Measurements from ENCODE around the gene KIF12.

KIF12 gene

DNA sequence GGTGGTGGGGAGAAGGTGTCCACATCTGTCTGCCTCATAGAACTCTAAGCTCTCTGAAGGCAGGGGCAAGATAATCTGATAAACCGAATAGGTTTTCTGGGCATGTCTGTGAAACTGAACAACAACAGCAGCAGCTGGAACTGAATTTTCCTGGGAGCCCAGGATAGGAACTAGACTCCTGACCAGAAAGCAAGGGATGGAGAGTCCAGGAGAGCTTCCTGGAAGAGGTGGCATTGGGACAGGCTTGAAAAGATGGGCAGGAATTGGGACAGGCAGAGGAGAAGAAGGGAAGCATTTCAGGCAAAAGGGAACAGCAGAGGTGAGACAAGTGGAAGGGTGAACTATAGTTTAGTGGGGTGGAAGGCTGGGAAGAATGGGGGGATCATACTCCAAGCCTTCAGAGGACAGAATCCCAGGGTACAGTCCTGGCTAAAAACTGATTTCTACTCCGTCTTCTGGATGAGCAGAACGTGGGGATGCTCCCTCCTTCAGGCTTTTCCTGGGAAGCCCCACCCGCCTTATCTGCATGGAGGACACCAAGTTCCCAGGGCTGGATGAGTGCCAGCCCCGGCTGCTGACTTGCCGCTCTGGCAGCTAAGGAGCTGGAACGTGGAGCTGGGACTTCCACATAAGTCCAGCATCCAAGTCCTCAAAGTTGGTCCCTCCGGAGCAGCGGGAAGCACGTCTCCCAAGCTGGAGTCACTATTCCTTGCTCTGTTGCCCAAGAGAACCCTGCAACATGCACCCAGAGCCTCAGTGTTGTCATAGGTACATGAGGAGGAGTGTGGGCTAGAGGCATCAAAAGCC lies 13.9 kb upstream of the KIF12 start:
- Histone ChIP-seq H3K27me3 (ENCODE audit: low read depth, low read length) (no peaks in the 10 kb centered on the region), H3K4me1 (ENCODE audit: control insufficient read depth in 1 of 2, insufficient read depth in 2 of 2, low read length in 2 of 2) (peaks cover 0 to 6% of the 10 kb centered on the region in 2 donors), H3K27ac (ENCODE audit: low read length) (no peak overlapping the region), H3K4me3 (ENCODE audit: low read depth in 1 of 2, low read length in 2 of 2) (no peak overlapping the region), H3K36me3 (ENCODE audit: control insufficient read depth in 1 of 2, insufficient read depth in 2 of 2, low read length in 2 of 2) (no peaks in the 10 kb centered on the region), H3K9me3 (ENCODE audit: control insufficient read depth in 1 of 2, low read length in 2 of 2) (no peaks in the 10 kb centered on the region)

DNA sequence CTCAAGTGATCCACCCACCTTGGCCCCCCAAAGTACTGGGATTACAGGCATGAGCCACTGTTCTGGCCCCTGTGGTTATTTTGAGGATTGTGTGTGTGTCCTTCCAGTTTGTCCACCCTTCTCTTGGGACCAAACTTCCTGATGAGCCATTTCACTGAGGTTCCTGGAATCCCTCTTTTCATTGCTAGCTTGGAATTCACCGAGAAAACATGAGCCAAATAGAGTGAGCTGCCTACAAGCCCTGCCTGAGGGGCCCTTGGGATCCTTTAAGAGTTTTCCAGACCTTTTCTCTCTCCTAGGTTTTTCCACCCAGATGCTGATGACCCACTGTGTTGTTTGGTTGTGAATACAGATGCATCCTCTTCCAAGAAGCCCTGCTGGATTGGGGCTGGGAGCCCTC lies 13.2 kb upstream of the KIF12 start:
- H3K27me3 ChIP-seq (ENCODE audit: low read depth, low read length): no peaks in the 10 kb centered on the region
- no peak overlapping the region for H3K27ac ChIP-seq (ENCODE audit: low read length)
- no peaks in the 10 kb centered on the region for H3K9me3 ChIP-seq (ENCODE audit: control insufficient read depth in 1 of 2, low read length in 2 of 2)
- H3K36me3 ChIP-seq (ENCODE audit: control insufficient read depth in 1 of 2, insufficient read depth in 2 of 2, low read length in 2 of 2): no peaks in the 10 kb centered on the region
- no peak overlapping the region for H3K4me3 ChIP-seq (ENCODE audit: low read depth in 1 of 2, low read length in 2 of 2)
- peaks cover 0 to 6% of the 10 kb centered on the region in 2 donors for H3K4me1 ChIP-seq (ENCODE audit: control insufficient read depth in 1 of 2, insufficient read depth in 2 of 2, low read length in 2 of 2)

DNA sequence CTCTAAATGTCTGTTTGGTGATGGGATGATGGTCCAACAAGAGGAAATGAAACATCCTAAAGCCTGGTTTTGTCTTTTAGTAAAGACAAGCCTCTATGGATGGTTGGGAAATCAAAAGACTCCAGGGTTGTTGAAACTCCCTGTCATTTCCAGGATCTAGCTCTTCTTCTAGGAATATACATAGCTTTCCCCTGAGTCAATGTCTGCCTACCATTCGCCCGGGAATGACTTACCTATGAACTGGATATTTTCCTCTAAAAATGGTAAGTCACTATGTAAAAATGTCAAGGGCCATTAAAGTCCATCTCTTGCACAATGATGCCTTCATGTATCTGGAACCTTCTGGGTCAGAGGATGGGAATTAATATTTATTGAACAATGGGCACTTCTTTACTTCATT lies 11.1 kb upstream of the KIF12 start:
- H3K36me3 ChIP-seq (ENCODE audit: control insufficient read depth in 1 of 2, insufficient read depth in 2 of 2, low read length in 2 of 2): no peaks in the 10 kb centered on the region
- H3K4me1 ChIP-seq (ENCODE audit: control insufficient read depth in 1 of 2, insufficient read depth in 2 of 2, low read length in 2 of 2): peaks cover 0 to 6% of the 10 kb centered on the region in 2 donors
- no peaks in the 10 kb centered on the region for H3K27me3 ChIP-seq (ENCODE audit: low read depth, low read length)
- H3K9me3 ChIP-seq (ENCODE audit: control insufficient read depth in 1 of 2, low read length in 2 of 2): no peaks in the 10 kb centered on the region
- H3K4me3 ChIP-seq (ENCODE audit: low read depth in 1 of 2, low read length in 2 of 2): no peak overlapping the region
- H3K27ac ChIP-seq (ENCODE audit: low read length): no peak overlapping the region

DNA sequence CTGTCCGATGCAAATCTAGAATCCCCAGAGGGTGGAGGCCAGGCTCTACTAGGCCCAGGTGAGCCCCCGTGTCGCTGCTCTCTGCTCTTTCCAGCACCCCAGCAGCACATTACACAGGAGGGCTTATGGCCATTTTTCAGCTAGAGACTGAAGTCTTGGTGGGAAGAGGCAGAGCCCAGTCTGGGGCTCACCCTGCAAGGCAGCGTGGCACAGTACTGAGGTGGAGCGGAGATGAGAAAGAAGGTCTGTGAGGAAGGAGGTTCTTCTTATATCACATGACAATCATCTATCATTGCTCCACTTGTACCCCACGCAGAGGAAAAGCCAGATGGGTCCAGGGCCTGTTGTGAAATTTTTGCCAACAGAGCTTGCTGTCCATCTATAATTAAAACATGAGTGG lies 10.0 kb upstream of the KIF12 start:
- H3K4me3 ChIP-seq (ENCODE audit: low read depth in 1 of 2, low read length in 2 of 2): no peak overlapping the region
- H3K4me1 ChIP-seq (ENCODE audit: control insufficient read depth in 1 of 2, insufficient read depth in 2 of 2, low read length in 2 of 2): peaks cover 0 to 6% of the 10 kb centered on the region in 2 donors
- no peak overlapping the region for H3K27ac ChIP-seq (ENCODE audit: low read length)
- no peaks in the 10 kb centered on the region for H3K27me3 ChIP-seq (ENCODE audit: low read depth, low read length)
- no peaks in the 10 kb centered on the region for H3K36me3 ChIP-seq (ENCODE audit: control insufficient read depth in 1 of 2, insufficient read depth in 2 of 2, low read length in 2 of 2)
- H3K9me3 ChIP-seq (ENCODE audit: control insufficient read depth in 1 of 2, low read length in 2 of 2): no peaks in the 10 kb centered on the region

DNA sequence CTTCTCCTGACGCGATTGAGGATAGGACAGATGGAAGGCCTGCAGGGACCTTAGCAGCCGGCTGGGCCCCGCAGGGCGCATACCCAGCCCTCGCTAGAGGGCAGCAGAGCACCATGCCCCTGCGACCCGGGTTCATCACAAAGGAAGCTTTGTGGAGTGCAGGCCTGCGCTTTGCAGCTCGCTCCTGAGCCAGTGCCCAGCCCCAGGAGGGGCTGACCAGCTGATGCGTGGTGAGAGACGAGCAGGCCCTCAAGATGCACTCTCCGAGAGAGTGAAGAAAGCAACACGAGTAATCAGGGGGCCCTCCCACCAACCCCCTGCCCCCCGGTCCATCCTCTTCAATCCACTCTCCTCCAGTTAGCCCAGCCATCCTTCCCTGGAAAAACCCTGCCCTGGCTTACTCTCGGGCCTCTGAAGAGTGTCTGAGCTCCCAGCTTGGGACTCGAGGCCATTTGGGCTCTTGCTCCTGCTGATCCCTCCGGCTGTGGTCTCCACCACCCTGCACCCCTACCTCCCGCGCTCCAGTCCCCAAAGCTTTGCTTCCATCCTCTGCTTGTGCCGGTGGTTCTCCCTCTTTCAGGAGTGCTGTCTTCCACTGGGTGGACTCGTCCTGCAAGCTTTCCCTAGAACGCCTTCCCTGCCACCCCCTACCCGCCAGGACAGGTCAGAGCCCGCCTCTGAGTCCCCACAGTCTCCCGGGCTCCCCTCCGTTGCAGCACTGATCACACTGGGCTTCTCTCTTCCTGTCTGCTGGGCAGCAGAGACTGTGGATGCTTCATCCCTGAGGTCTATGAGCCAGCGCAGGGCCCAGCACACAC lies 9.1 kb upstream of the KIF12 start:
- Histone ChIP-seq H3K4me3 (ENCODE audit: low read depth in 1 of 2, low read length in 2 of 2) (no peak overlapping the region), H3K27ac (ENCODE audit: low read length) (no peak overlapping the region), H3K27me3 (ENCODE audit: low read depth, low read length) (no peaks in the 10 kb centered on the region), H3K36me3 (ENCODE audit: control insufficient read depth in 1 of 2, insufficient read depth in 2 of 2, low read length in 2 of 2) (no peaks in the 10 kb centered on the region), H3K4me1 (ENCODE audit: control insufficient read depth in 1 of 2, insufficient read depth in 2 of 2, low read length in 2 of 2) (peaks cover 0 to 1% of the 10 kb centered on the region in 2 donors), H3K9me3 (ENCODE audit: control insufficient read depth in 1 of 2, low read length in 2 of 2) (no peaks in the 10 kb centered on the region)

DNA sequence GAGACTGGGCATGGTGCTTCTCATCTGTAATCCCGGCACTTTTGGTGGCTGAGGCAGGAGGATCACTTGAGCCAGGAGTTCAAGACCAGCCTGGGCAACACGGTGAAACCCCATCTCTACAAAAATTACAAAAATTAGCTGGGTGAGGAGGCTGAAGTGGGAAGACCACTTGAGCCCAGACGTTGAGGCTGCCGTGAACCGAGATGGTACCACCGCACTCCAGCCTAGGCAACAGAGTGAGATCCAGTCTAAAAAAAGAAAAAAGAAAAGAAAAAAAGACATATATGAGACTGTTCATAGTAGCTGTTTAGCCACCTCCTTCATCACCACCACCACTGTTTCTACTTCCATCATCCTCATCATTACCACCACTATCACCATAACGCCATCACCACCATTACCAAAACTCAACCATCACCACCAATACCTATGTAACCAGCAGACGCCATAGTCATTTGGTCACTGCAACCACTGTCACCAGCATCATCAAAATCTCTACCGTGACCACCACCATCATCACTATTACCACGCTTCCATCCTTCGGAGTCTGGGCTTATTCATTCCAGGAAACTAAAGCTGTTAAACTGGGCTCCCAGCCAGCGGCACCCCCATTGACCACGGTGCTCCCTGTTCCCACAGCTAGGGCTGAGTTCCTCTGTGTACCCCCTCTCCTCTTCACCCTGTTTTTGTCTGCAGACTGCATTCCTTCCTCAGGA lies 8.4 kb upstream of the KIF12 start:
- H3K4me3 ChIP-seq (ENCODE audit: low read depth in 1 of 2, low read length in 2 of 2): no peak overlapping the region
- H3K9me3 ChIP-seq (ENCODE audit: control insufficient read depth in 1 of 2, low read length in 2 of 2): no peaks in the 10 kb centered on the region
- H3K27me3 ChIP-seq (ENCODE audit: low read depth, low read length): no peaks in the 10 kb centered on the region
- H3K27ac ChIP-seq (ENCODE audit: low read length): no peak overlapping the region
- H3K4me1 ChIP-seq (ENCODE audit: control insufficient read depth in 1 of 2, insufficient read depth in 2 of 2, low read length in 2 of 2): no peaks in the 10 kb centered on the region
- H3K36me3 ChIP-seq (ENCODE audit: control insufficient read depth in 1 of 2, insufficient read depth in 2 of 2, low read length in 2 of 2): no peaks in the 10 kb centered on the region

DNA sequence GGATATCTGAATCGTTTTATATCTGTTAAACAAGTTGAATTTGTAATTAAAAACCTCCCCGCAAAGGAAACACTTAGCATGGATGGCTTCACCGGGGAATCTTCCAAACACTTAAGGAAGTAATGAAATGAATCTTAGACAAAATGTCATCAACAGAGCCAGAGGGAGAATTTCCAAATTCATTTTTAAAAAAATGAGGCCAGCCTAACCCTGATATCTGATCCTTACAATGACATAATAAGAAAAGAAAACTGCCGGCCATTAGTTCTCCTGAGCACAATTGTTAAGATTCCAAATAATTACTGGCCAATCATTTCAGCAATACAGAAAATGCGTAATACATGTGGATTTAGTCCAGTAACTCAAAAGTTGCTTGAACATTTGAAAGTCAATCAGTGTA lies 6.1 kb upstream of the KIF12 start:
- peaks cover 0 to 3% of the 10 kb centered on the region in 2 donors for H3K9me3 ChIP-seq (ENCODE audit: control insufficient read depth in 1 of 2, low read length in 2 of 2)
- H3K27ac ChIP-seq (ENCODE audit: low read length): no peak overlapping the region
- H3K27me3 ChIP-seq (ENCODE audit: low read depth, low read length): no peaks in the 10 kb centered on the region
- no peak overlapping the region for H3K4me3 ChIP-seq (ENCODE audit: low read depth in 1 of 2, low read length in 2 of 2)
- H3K36me3 ChIP-seq (ENCODE audit: control insufficient read depth in 1 of 2, insufficient read depth in 2 of 2, low read length in 2 of 2): no peaks in the 10 kb centered on the region
- no peaks in the 10 kb centered on the region for H3K4me1 ChIP-seq (ENCODE audit: control insufficient read depth in 1 of 2, insufficient read depth in 2 of 2, low read length in 2 of 2)

DNA sequence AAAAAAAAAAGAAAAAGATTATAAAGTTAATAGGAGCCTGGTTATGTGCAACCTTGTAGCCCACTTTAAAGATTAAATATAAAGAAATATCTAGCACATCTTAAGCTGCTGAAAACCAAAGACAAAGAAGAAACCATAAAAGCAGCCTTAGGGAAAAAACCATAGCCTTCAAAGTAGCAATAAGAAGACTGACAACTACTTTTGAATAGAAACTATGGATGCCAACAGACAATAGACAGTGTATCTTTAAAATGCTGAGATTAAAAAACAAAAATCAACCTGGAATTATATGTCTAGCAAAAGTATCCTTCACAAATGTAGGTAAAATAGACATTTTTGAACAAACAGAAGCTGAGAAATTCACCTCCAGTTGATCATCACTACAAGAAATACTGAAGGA lies 3.4 kb upstream of the KIF12 start:
- Histone ChIP-seq H3K4me3 (ENCODE audit: low read depth in 1 of 2, low read length in 2 of 2) (no peak overlapping the region), H3K9me3 (ENCODE audit: control insufficient read depth in 1 of 2, low read length in 2 of 2) (peaks cover 0 to 3% of the 10 kb centered on the region in 2 donors), H3K27ac (ENCODE audit: low read length) (no peak overlapping the region), H3K27me3 (ENCODE audit: low read depth, low read length) (peaks cover 6% of the 10 kb centered on the region), H3K4me1 (ENCODE audit: control insufficient read depth in 1 of 2, insufficient read depth in 2 of 2, low read length in 2 of 2) (peaks cover 0 to 11% of the 10 kb centered on the region in 2 donors), H3K36me3 (ENCODE audit: control insufficient read depth in 1 of 2, insufficient read depth in 2 of 2, low read length in 2 of 2) (no peaks in the 10 kb centered on the region)

DNA sequence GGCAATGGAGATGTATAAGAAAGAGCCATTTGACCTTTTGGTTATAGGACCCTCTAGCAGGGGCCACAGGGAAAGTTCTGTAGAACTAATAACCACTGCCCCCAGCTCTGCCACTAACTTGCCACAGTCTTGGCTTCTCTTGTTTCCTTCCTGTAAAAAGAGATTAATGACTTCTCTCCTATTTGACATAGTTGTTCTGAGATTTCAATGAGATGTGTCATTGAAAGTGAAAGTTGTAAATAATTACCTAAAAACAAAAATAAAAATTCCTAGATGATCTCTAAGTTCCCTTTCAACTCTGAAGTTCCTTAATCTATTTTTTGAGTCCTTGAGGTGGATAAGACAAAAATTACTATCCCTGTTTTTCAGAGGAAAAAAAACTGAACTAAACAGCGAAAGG lies 1.4 kb upstream of the KIF12 start:
- H3K4me3 ChIP-seq (ENCODE audit: low read depth in 1 of 2, low read length in 2 of 2): no peak overlapping the region
- H3K27me3 ChIP-seq (ENCODE audit: low read depth, low read length): peaks cover 12% of the 10 kb centered on the region
- no peaks in the 10 kb centered on the region for H3K36me3 ChIP-seq (ENCODE audit: control insufficient read depth in 1 of 2, insufficient read depth in 2 of 2, low read length in 2 of 2)
- no peak overlapping the region for H3K27ac ChIP-seq (ENCODE audit: low read length)
- H3K4me1 ChIP-seq (ENCODE audit: control insufficient read depth in 1 of 2, insufficient read depth in 2 of 2, low read length in 2 of 2): peaks cover 0 to 12% of the 10 kb centered on the region in 2 donors
- H3K9me3 ChIP-seq (ENCODE audit: control insufficient read depth in 1 of 2, low read length in 2 of 2): peaks cover 0 to 3% of the 10 kb centered on the region in 2 donors

DNA sequence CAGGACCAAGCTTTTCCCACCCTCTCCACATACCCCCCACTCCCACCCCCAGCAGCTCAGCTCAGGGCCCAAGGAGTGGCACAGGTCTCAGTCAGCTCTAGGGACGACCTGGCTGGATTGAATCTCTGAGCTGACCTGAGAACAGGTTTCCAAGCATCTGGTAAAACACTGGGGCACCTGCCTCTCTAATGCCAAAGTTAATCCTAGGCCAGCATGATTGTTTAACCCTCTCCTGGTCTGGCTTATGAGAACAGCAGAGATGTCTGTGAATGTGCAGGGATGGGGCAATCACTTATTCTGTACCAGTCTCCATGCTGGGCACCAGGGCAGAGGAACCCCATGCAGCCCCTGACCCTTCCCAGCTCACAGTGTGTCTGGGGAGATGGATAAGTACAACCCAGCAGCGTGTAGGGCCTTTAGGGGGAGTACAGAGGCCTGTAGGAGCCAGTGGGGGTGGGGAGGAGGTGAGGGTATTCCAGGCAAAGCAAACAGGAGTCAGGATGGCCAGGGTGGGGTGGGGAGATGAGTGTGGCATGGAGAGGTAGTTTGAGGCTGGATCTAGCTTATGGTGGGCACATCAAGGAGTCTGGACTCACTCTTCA lies 678 bp upstream of the KIF12 start:
- no peaks in the 10 kb centered on the region for H3K36me3 ChIP-seq (ENCODE audit: control insufficient read depth in 1 of 2, insufficient read depth in 2 of 2, low read length in 2 of 2)
- peaks cover 0 to 12% of the 10 kb centered on the region in 2 donors for H3K4me1 ChIP-seq (ENCODE audit: control insufficient read depth in 1 of 2, insufficient read depth in 2 of 2, low read length in 2 of 2)
- no peak overlapping the region for H3K4me3 ChIP-seq (ENCODE audit: low read depth in 1 of 2, low read length in 2 of 2)
- H3K27ac ChIP-seq (ENCODE audit: low read length): no peak overlapping the region
- H3K27me3 ChIP-seq (ENCODE audit: low read depth, low read length): peaks cover 12% of the 10 kb centered on the region
- peaks cover 0 to 3% of the 10 kb centered on the region in 2 donors for H3K9me3 ChIP-seq (ENCODE audit: control insufficient read depth in 1 of 2, low read length in 2 of 2)
